CD14-positive monocyte (primary cell): ENCODE measurements around the gene JDP2. TPM values are rescaled to one million over a fixed set of nuclear protein-coding genes. Genes with fewer than 3 reads are reported as not detected.

Experiments used
- DNase-seq, 3 donors: peaks; one replicate each; pipeline ENCODE4 v3.0.0-alpha.2; 2011 to 2022
- H2AFZ ChIP-seq: 2 replicates; pipeline ENCODE4 v1.6.0; 2012; ENCODE audit warnings: mild to moderate bottlenecking, low read depth, low read length, inconsistent platforms; ENCODE audit not compliant: insufficient read depth, poor library complexity, severe bottlenecking
- H3K27ac ChIP-seq, 2 donors: 1 replicate in 1 of 2; 2 replicates in 1 of 2; pipeline ENCODE4 v1.5.1; 2012 to 2013; ENCODE audit warnings: low read length in 2 of 2, control low read depth in 1 of 2, inconsistent platforms in 1 of 2, low read depth in 1 of 2, mild to moderate bottlenecking in 1 of 2
- H3K27me3 ChIP-seq, 2 donors: one replicate each; pipeline versions ENCODE4 v1.6.0 to v1.6.1; 2011 to 2013; ENCODE audit warnings: low read length in 2 of 2; ENCODE audit not compliant: control insufficient read depth in 2 of 2, insufficient read depth in 2 of 2
- H3K36me3 ChIP-seq, 2 donors: replicated peaks in 1 of 2; 1 replicate in 1 of 2; 2 replicates in 1 of 2; pipeline versions ENCODE4 v1.5.1 to v1.6.1; 2012 to 2013; ENCODE audit warnings: low read length in 2 of 2, control low read depth in 1 of 2, inconsistent platforms in 1 of 2, mild to moderate bottlenecking in 1 of 2; ENCODE audit not compliant: insufficient read depth in 2 of 2, control insufficient read depth in 1 of 2
- H3K4me1 ChIP-seq, 2 donors: 1 replicate in 1 of 2; 2 replicates in 1 of 2; pipeline versions ENCODE4 v1.5.1 to v1.6.1; 2012 to 2013; ENCODE audit warnings: low read length in 2 of 2, control low read depth in 1 of 2, inconsistent platforms in 1 of 2, mild to moderate bottlenecking in 1 of 2, moderate library complexity in 1 of 2; ENCODE audit not compliant: insufficient read depth in 2 of 2, control insufficient read depth in 1 of 2
- H3K4me2 ChIP-seq: replicated peaks from 2 replicates; pipeline ENCODE3; 2012; ENCODE audit warnings: low read length, moderate library complexity, mild to moderate bottlenecking; ENCODE audit not compliant: poor library complexity, severe bottlenecking; ENCODE audit errors: extremely low read depth
- H3K4me3 ChIP-seq, 3 experiments: fragments of 200-600 bp in 1 of 3; sonication (generic) in 1 of 3; replicated peaks in 1 of 3; 1 replicate in 2 of 3; 2 replicates in 1 of 3; pipeline ENCODE4 v1.5.1; 2011 to 2013; ENCODE audit warnings: low read length in 3 of 3, mild to moderate bottlenecking in 3 of 3, control low read depth in 2 of 3, low read depth in 2 of 3, inconsistent platforms in 1 of 3, moderate library complexity in 1 of 3
- H3K79me2 ChIP-seq: 2 replicates; pipeline ENCODE4 v1.6.0; 2012; ENCODE audit warnings: mild to moderate bottlenecking, control low read depth, inconsistent platforms, low read length, moderate library complexity; ENCODE audit not compliant: insufficient read depth
- H3K9ac ChIP-seq: 2 replicates; pipeline ENCODE4 v1.6.0; 2017; ENCODE audit warnings: low read length, mild to moderate bottlenecking; ENCODE audit not compliant: insufficient read depth, poor library complexity, severe bottlenecking
- H3K9me3 ChIP-seq, 2 donors: replicated peaks in 1 of 2; 1 replicate in 1 of 2; 2 replicates in 1 of 2; pipeline versions ENCODE4 v1.5.1 to v1.6.1; 2012 to 2013; ENCODE audit warnings: low read length in 2 of 2, control low read depth in 1 of 2; ENCODE audit not compliant: control insufficient read depth in 1 of 2, insufficient read depth in 1 of 2
- H4K20me1 ChIP-seq: 2 replicates; pipeline ENCODE4 v1.6.0; 2012; ENCODE audit warnings: mild to moderate bottlenecking, low read length, control low read depth, moderate library complexity; ENCODE audit not compliant: insufficient read depth
- H3K27ac Mint-ChIP-seq, 7 donors: one replicate each; pipeline ENCODE4 v1.8.0; 2020; ENCODE audit warnings: mild to moderate bottlenecking in 7 of 7, mixed read lengths in 7 of 7, moderate library complexity in 6 of 7, inconsistent platforms in 2 of 7
- H3K27me3 Mint-ChIP-seq, 3 donors: one replicate each; pipeline ENCODE4 v1.8.0; 2021 to 2022; ENCODE audit warnings: low read depth in 3 of 3, mild to moderate bottlenecking in 3 of 3, mixed read lengths in 3 of 3, moderate library complexity in 3 of 3, inconsistent platforms in 1 of 3
- H3K36me3 Mint-ChIP-seq, 2 donors: one replicate each; pipeline ENCODE4 v1.8.0; 2020; ENCODE audit warnings: mixed read lengths in 2 of 2, inconsistent platforms in 1 of 2, mild to moderate bottlenecking in 1 of 2
- H3K4me1 Mint-ChIP-seq: one replicate; pipeline ENCODE4 v1.8.0; 2020; ENCODE audit warnings: mild to moderate bottlenecking, mixed read lengths
- H3K4me3 Mint-ChIP-seq, 2 donors: one replicate each; pipeline ENCODE4 v1.8.0; 2020; ENCODE audit warnings: mild to moderate bottlenecking in 2 of 2, mixed read lengths in 2 of 2, moderate library complexity in 1 of 2
- H3K9me3 Mint-ChIP-seq, 7 donors: one replicate each; pipeline ENCODE4 v1.8.0; 2020 to 2022; ENCODE audit warnings: mixed read lengths in 7 of 7, mild to moderate bottlenecking in 6 of 7, moderate library complexity in 6 of 7, inconsistent platforms in 2 of 7
- CTCF ChIP-seq: fragments of 200-600 bp; IDR thresholded peaks from one replicate; pipeline ENCODE4 v1.8.0; 2022; ENCODE audit warnings: antibody characterized with exemption, mild to moderate bottlenecking
- whole genome bisulfite sequencing: methylation state at CpG from one replicate; pipeline ENCODE4 v1.1.5; 2013; ENCODE audit warnings: missing lambda C conversion rate; ENCODE audit not compliant: insufficient coverage; 5-methylcytosine and 5-hydroxymethylcytosine counted together
- intact Hi-C, 2 donors: fragments of 100-400 bp; cut with micrococcal nuclease; formaldehyde crosslinking; loops; one replicate each; pipeline versions ENCODE4 v1.15.0 to v1.15.1; 2023
- polyA plus RNA-seq, 3 donors: library from polyadenylated mRNA; depleted of rRNA in 1 of 3; unstranded in 2 of 3; stranded (reverse) in 1 of 3; fragments of 300-500 nt in 2 of 3; fragments of >200 nt in 1 of 3; fragmentation: Illumina TruSeq in 2 of 3; gene quantifications; 1 replicate in 2 of 3; 2 replicates in 1 of 3; pipeline ENCODE4 v1.2.3, GENCODE V29; 2012 to 2021

JDP2 gene
- polyA plus RNA-seq, 3 donors = 3.5 to 69.2 (median 14.2) TPM

GRCh38 chr14:75459099-75459741 lies 31.4 kb downstream of the JDP2 start:
- Histone ChIP-seq H3K9me3 (no peaks in the 10 kb centered on the region), H3K27me3 (no peaks in the 10 kb centered on the region), H3K4me1 (peaks cover 5 to 14% of the 10 kb centered on the region in 2 donors), H3K4me3 (no peak overlapping the region), H3K36me3 (peaks cover 69 to 99% of the 10 kb centered on the region in 2 donors), H4K20me1 (peaks cover 100% of the 10 kb centered on the region), H3K4me2 (no peak overlapping the region), H2AFZ (no peak overlapping the region), H3K79me2 (peaks cover 75% of the 10 kb centered on the region), H3K27ac (peak overlapping the region in 1 of 2 donors; percentile 30), H3K9ac (no peak overlapping the region)
- Mint-ChIP-seq H3K27me3 (peaks cover 0 to 5% (median 0%) of the 10 kb centered on the region in 3 donors), H3K4me1 (peaks cover 42% of the 10 kb centered on the region), H3K9me3 (peaks cover 0 to 3% (median 0%) of the 10 kb centered on the region in 7 donors), H3K27ac (peak overlapping the region in 6 of 7 donors; percentile 46 to 82 (median 70)), H3K4me3 (peak overlapping the region in 1 of 2 donors; percentile 48), H3K36me3 (peaks cover 83 to 94% of the 10 kb centered on the region in 2 donors)
- intact Hi-C loops = no loop called here
- DNase-seq = no peak
- TF ChIP-seq CTCF = no peak
- 33% methylated on average over 4 of the region's 12 CpGs for WGBS

- H3K27ac ChIP-seq = peak overlapping the region in 1 of 2 donors; percentile 30
- intact Hi-C loops = no loop called here
- no peak overlapping the region for H3K4me2 ChIP-seq
Measured at GRCh38 chr14:75459791-75460190, 32.0 kb downstream of the JDP2 start.

More at GRCh38 chr14:75459791-75460190, 32.0 kb downstream of the JDP2 start:
- Mint-ChIP-seq H3K27me3 (peaks cover 0 to 5% (median 0%) of the 10 kb centered on the region in 3 donors), H3K27ac (peak overlapping the region in 1 of 7 donors; percentile 82), H3K36me3 (peaks cover 83 to 96% of the 10 kb centered on the region in 2 donors), H3K4me1 (peaks cover 36% of the 10 kb centered on the region), H3K9me3 (peaks cover 0 to 3% (median 0%) of the 10 kb centered on the region in 7 donors), H3K4me3 (no peak overlapping the region)
- H3K4me3 ChIP-seq = no peak overlapping the region
- peaks cover 5 to 14% of the 10 kb centered on the region in 2 donors for H3K4me1 ChIP-seq
- no peak overlapping the region for H3K9ac ChIP-seq
- H3K79me2 ChIP-seq = peaks cover 75% of the 10 kb centered on the region
- peaks cover 100% of the 10 kb centered on the region for H4K20me1 ChIP-seq
- H3K27me3 ChIP-seq = no peaks in the 10 kb centered on the region
- DNase-seq = no peak
- TF ChIP-seq CTCF = no peak
- no CpG with 5 or more reads among the region's 1 CpG for WGBS
- H3K36me3 ChIP-seq = peaks cover 71 to 99% of the 10 kb centered on the region in 2 donors
- H2AFZ ChIP-seq = no peak overlapping the region
- no peaks in the 10 kb centered on the region for H3K9me3 ChIP-seq
